ENCODE measurements around the gene TRIM8. TPM values are rescaled to one million over a fixed set of nuclear protein-coding genes. Genes with fewer than 3 reads are reported as not detected.

The TRIM8 gene
- total and polyA plus RNA-seq, 2 of the 4 experiments (the other 2 are of a cell fraction), result 25.5 to 126 TPM

DNA sequence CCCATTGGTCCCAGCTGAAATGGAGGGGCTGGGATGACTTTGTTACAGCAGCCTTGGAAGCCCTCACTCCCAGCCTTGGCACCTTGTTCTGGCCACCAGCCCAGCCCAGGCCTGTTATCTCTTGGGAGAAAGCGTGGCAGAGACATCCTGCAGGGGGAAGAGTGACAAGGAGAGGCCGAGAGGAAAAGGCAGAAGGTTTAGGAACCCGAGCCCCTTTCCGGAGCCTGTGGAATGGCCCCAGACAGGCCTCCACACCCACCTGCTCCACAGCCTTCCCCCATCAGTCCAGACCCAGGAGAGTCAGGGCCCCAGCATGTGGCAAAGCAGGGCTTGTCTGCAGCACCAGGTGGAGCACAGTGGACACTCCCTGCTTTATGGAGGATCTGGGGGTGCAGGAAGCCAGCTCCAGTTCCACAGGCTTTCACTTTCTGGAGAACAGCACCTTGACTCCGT is 24.1 kb upstream of the TRIM8 start:
- H2BK120ac ChIP-seq (ENCODE audit: low read depth, low read length), result peak overlapping the region; percentile 2; the same call in 1 of the 2 replicates
- H2AK9ac ChIP-seq (replicated peaks; ENCODE audit: low read depth, low read length, poor library complexity), result peak overlapping the region; percentile 60
- H3K79me1 ChIP-seq (ENCODE audit: low read depth in 1 of 2, low read length in 2 of 2), result peaks cover 0 to 17% of the 10 kb centered on the region in 2 experiments; a peak in 1 of 4 replicates
- H4K20me1 ChIP-seq (ENCODE audit: insufficient read depth, low read length), result no peaks in the 10 kb centered on the region
- WGBS, 2 experiments (ENCODE audit: extremely low coverage in 2 of 2, insufficient read length in 1 of 2), result 43% methylated on average over 1 of the region's 5 CpGs; no CpG with 5 or more reads in 1 of the 2 experiments
- BruUV-seq (replicated peaks), result no TSS peak
- no peaks in the 10 kb centered on the region for H3K9me3 ChIP-seq (ENCODE audit: control insufficient read depth, insufficient read depth, low read length)
- peak overlapping the region; percentile 24 for H3K27ac ChIP-seq (ENCODE audit: insufficient read depth, low read length)
- H3K36me3 ChIP-seq (ENCODE audit: control insufficient read depth, insufficient read depth, low read length), result peaks cover 26% of the 10 kb centered on the region
- ATAC-seq (ENCODE audit: low read depth) (peak; percentile 10), DNase-seq (no peak)
- H3K4ac ChIP-seq (ENCODE audit: low read depth, low read length), result peak overlapping the region; percentile 56
- H2BK20ac ChIP-seq (ENCODE audit: low read depth, low read length), result 0 out of 2 replicates have a peak overlapping the region, but pooled peaks have one; percentile 40
- no peak overlapping the region for H3K23ac ChIP-seq (ENCODE audit: low read depth, low read length)
- TF ChIP-seq MAFK (IDR thresholded peaks at IDR 0.05; ENCODE audit: low read depth, low read length) (no peak), NFE2L2 (IDR thresholded peaks at IDR 0.05; ENCODE audit: low read depth, low read length) (no peak), RCOR1 (IDR thresholded peaks at IDR 0.05; ENCODE audit: insufficient replicate concordance, low read length) (no peak), SMC3 (IDR thresholded peaks at IDR 0.05; ENCODE audit: low read depth, low read length) (no peak), POLR2A (IDR thresholded peaks at IDR 0.05; ENCODE audit: low read depth, low read length) (no peak), CHD1 (IDR thresholded peaks at IDR 0.05; ENCODE audit: low read depth, low read length) (no peak), RFX5 (IDR thresholded peaks at IDR 0.05; ENCODE audit: low read depth, low read length) (no peak), RAD21 (IDR thresholded peaks at IDR 0.05; ENCODE audit: low read length) (no peak), MAZ (IDR thresholded peaks at IDR 0.05; ENCODE audit: borderline replicate concordance, low read depth, low read length) (no peak), CEBPB (IDR thresholded peaks at IDR 0.05; ENCODE audit: low read depth, low read length) (no peak), BHLHE40 (IDR thresholded peaks at IDR 0.05; ENCODE audit: low read depth, low read length) (no peak), FOS (IDR thresholded peaks at IDR 0.05; ENCODE audit: low read depth, low read length) (no peak), MXI1 (IDR thresholded peaks at IDR 0.05; ENCODE audit: borderline replicate concordance, low read depth, low read length) (no peak)
- TF ChIP-seq, protein P1, sequence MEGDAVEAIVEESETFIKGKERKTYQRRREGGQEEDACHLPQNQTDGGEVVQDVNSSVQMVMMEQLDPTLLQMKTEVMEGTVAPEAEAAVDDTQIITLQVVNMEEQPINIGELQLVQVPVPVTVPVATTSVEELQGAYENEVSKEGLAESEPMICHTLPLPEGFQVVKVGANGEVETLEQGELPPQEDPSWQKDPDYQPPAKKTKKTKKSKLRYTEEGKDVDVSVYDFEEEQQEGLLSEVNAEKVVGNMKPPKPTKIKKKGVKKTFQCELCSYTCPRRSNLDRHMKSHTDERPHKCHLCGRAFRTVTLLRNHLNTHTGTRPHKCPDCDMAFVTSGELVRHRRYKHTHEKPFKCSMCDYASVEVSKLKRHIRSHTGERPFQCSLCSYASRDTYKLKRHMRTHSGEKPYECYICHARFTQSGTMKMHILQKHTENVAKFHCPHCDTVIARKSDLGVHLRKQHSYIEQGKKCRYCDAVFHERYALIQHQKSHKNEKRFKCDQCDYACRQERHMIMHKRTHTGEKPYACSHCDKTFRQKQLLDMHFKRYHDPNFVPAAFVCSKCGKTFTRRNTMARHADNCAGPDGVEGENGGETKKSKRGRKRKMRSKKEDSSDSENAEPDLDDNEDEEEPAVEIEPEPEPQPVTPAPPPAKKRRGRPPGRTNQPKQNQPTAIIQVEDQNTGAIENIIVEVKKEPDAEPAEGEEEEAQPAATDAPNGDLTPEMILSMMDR (conservative IDR thresholded peaks at IDR 0.05; ENCODE audit: low read depth, low read length), result no peak
- TF ChIP-seq, protein P2, sequence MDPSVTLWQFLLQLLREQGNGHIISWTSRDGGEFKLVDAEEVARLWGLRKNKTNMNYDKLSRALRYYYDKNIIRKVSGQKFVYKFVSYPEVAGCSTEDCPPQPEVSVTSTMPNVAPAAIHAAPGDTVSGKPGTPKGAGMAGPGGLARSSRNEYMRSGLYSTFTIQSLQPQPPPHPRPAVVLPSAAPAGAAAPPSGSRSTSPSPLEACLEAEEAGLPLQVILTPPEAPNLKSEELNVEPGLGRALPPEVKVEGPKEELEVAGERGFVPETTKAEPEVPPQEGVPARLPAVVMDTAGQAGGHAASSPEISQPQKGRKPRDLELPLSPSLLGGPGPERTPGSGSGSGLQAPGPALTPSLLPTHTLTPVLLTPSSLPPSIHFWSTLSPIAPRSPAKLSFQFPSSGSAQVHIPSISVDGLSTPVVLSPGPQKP (IDR thresholded peaks at IDR 0.05; ENCODE audit: borderline replicate concordance, low read depth, low read length), result no peak
- TF ChIP-seq, protein P3, sequence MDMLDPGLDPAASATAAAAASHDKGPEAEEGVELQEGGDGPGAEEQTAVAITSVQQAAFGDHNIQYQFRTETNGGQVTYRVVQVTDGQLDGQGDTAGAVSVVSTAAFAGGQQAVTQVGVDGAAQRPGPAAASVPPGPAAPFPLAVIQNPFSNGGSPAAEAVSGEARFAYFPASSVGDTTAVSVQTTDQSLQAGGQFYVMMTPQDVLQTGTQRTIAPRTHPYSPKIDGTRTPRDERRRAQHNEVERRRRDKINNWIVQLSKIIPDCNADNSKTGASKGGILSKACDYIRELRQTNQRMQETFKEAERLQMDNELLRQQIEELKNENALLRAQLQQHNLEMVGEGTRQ (IDR thresholded peaks at IDR 0.05; ENCODE audit: low read depth, low read length), result no peak
- H3K9ac ChIP-seq (ENCODE audit: low read depth, low read length), result 0 out of 2 replicates have a peak overlapping the region, but pooled peaks have one; percentile 2
- intact Hi-C loops (cut with micrococcal nuclease) (no loop called here), dilution Hi-C loops (cut with HindIII; ENCODE audit: low sequenced_read_pairs, unreplicated experiment) (no loop called here), in situ Hi-C loops (cut with MboI; ENCODE audit: low sequenced_read_pairs) (no loop called here)
- no peak overlapping the region for H3K56ac ChIP-seq (ENCODE audit: extremely low read depth, insufficient read depth, low read length)
- no peaks in the 10 kb centered on the region for H3K27me3 ChIP-seq (ENCODE audit: control insufficient read depth, insufficient read depth, low read length)
- H4K5ac ChIP-seq (ENCODE audit: low read depth, low read length), result no peak overlapping the region
- no peak overlapping the region for H2BK15ac ChIP-seq (ENCODE audit: low read depth, low read length)
- peak overlapping the region; percentile 73 for H2AK5ac ChIP-seq (ENCODE audit: low read depth, low read length)
- peak overlapping the region; percentile 59 for H2AFZ ChIP-seq (replicated peaks; ENCODE audit: low read length, poor library complexity)
- peak overlapping the region; percentile 55 for H3K14ac ChIP-seq (replicated peaks; ENCODE audit: low read depth, low read length)
- H4K8ac ChIP-seq (ENCODE audit: low read depth in 2 of 2, low read length in 2 of 2), result peak overlapping the region in 1 of 2 experiments; percentile 45; a peak in 1 of 4 replicates
- peaks cover 34% of the 10 kb centered on the region for H3K4me1 ChIP-seq (ENCODE audit: control insufficient read depth, insufficient read depth, low read length)
- peak overlapping the region; percentile 9 for H2BK5ac ChIP-seq (ENCODE audit: low read depth, low read length, poor library complexity, severe bottlenecking)
- no peak overlapping the region for H3K4me3 ChIP-seq (ENCODE audit: insufficient read depth, low read depth, low read length)
- H3K9me1 ChIP-seq (ENCODE audit: insufficient read depth, low read length), result peaks cover 25% of the 10 kb centered on the region
- ChIA-PET CTCF (no interaction called here), POLR2A (ENCODE audit: unreplicated experiment) (no interaction called here)
- H3K18ac ChIP-seq (ENCODE audit: low read depth, low read length), result no peak overlapping the region
- peak overlapping the region; percentile 53; the same call in 1 of the 2 replicates for H4K91ac ChIP-seq (ENCODE audit: insufficient read depth, low read depth, low read length)
- 0 out of 2 replicates have a peak overlapping the region, but pooled peaks have one; percentile 12 for H3K4me2 ChIP-seq (ENCODE audit: low read depth, low read length)
